ENCODE data around the gene YARS1.

YARS1 gene

GRCh38 chr1:32817159-32817814, at the start of gene YARS1, which contains the start of gene S100PBP:
Gene YARS1 (minus strand): TSS chr1:32817358. CDS start chr1:32817244, 114 bp downstream.
Gene S100PBP (plus strand): TSS chr1:32817653. CDS start chr1:32826100, 8,447 bp downstream.
- TF ChIP-seq CTCF (IDR thresholded peaks at IDR 0.05; ENCODE audit: low read depth, low read length): no peak
- TF ChIP-seq EZH2phosphoT487 (IDR thresholded peaks at IDR 0.05; ENCODE audit: low read depth): no peak
- Histone ChIP-seq H3K9ac (ENCODE audit: low read length) (peak within 1 kb of the TSS; percentile 99), H3K27ac (ENCODE audit: low read length) (peak within 1 kb of the TSS; percentile 95), H3K4me1 (ENCODE audit: low read length) (peaks cover 24% of the 10 kb centered on the region), H3K27me3 (ENCODE audit: low read depth, low read length) (no peaks in the 10 kb centered on the region), H2AFZ (ENCODE audit: low read depth, low read length) (no peak within 1 kb of the TSS), H4K20me1 (ENCODE audit: insufficient read depth, low read length) (peaks cover 25% of the 10 kb centered on the region), H3K79me2 (ENCODE audit: low read length) (peaks cover 97% of the 10 kb centered on the region), H3K4me2 (ENCODE audit: low read length) (peak within 1 kb of the TSS; percentile 98), H3K4me3 (ENCODE audit: low read length) (peak within 1 kb of the TSS; percentile 97), H3K36me3 (replicated peaks; ENCODE audit: low read depth, low read length) (peaks cover 14% of the 10 kb centered on the region), H3K9me3 (ENCODE audit: insufficient read depth, low read length) (no peaks in the 10 kb centered on the region)

- no peak for TF ChIP-seq EZH2phosphoT487 (IDR thresholded peaks at IDR 0.05; ENCODE audit: low read depth)
- no peak for TF ChIP-seq CTCF (IDR thresholded peaks at IDR 0.05; ENCODE audit: low read depth, low read length)
- H3K79me2 ChIP-seq (ENCODE audit: low read length): no peaks in the 10 kb centered on the region
- no peaks in the 10 kb centered on the region for H3K36me3 ChIP-seq (replicated peaks; ENCODE audit: low read depth, low read length)
- H3K9ac ChIP-seq (ENCODE audit: low read length): no peak overlapping the region
- H2AFZ ChIP-seq (ENCODE audit: low read depth, low read length): no peak overlapping the region
- H3K4me2 ChIP-seq (ENCODE audit: low read length): no peak overlapping the region
- H3K27ac ChIP-seq (ENCODE audit: low read length): no peak overlapping the region
- peaks cover 11% of the 10 kb centered on the region for H3K4me1 ChIP-seq (ENCODE audit: low read length)
- no peaks in the 10 kb centered on the region for H3K27me3 ChIP-seq (ENCODE audit: low read depth, low read length)
- no peak overlapping the region for H3K4me3 ChIP-seq (ENCODE audit: low read length)
- H4K20me1 ChIP-seq (ENCODE audit: insufficient read depth, low read length): no peaks in the 10 kb centered on the region
- no peaks in the 10 kb centered on the region for H3K9me3 ChIP-seq (ENCODE audit: insufficient read depth, low read length)
Observed at GRCh38 chr1:32865639-32866405, 48.7 kb upstream of the YARS1 start.

GRCh38 chr1:32864375-32865019, 47.3 kb upstream of the YARS1 start:
- TF ChIP-seq EZH2phosphoT487 (IDR thresholded peaks at IDR 0.05; ENCODE audit: low read depth): no peak
- no peak for TF ChIP-seq CTCF (IDR thresholded peaks at IDR 0.05; ENCODE audit: low read depth, low read length)
- Histone ChIP-seq H3K27ac (ENCODE audit: low read length) (peak overlapping the region; percentile 31; the same call in 1 of the 2 replicates), H4K20me1 (ENCODE audit: insufficient read depth, low read length) (no peaks in the 10 kb centered on the region), H3K36me3 (replicated peaks; ENCODE audit: low read depth, low read length) (no peaks in the 10 kb centered on the region), H3K9me3 (ENCODE audit: insufficient read depth, low read length) (no peaks in the 10 kb centered on the region), H3K4me3 (ENCODE audit: low read length) (no peak overlapping the region), H3K4me1 (ENCODE audit: low read length) (peaks cover 11% of the 10 kb centered on the region), H3K9ac (ENCODE audit: low read length) (no peak overlapping the region), H2AFZ (ENCODE audit: low read depth, low read length) (no peak overlapping the region), H3K79me2 (ENCODE audit: low read length) (no peaks in the 10 kb centered on the region), H3K4me2 (ENCODE audit: low read length) (no peak overlapping the region), H3K27me3 (ENCODE audit: low read depth, low read length) (no peaks in the 10 kb centered on the region)

GRCh38 chr1:32863881-32864245, 46.7 kb upstream of the YARS1 start:
- no peak overlapping the region for H2AFZ ChIP-seq (ENCODE audit: low read depth, low read length)
- no peaks in the 10 kb centered on the region for H3K27me3 ChIP-seq (ENCODE audit: low read depth, low read length)
- H3K9ac ChIP-seq (ENCODE audit: low read length): no peak overlapping the region
- peaks cover 11% of the 10 kb centered on the region for H3K4me1 ChIP-seq (ENCODE audit: low read length)
- no peaks in the 10 kb centered on the region for H3K79me2 ChIP-seq (ENCODE audit: low read length)
- TF ChIP-seq EZH2phosphoT487 (IDR thresholded peaks at IDR 0.05; ENCODE audit: low read depth): no peak
- no peak for TF ChIP-seq CTCF (IDR thresholded peaks at IDR 0.05; ENCODE audit: low read depth, low read length)
- H4K20me1 ChIP-seq (ENCODE audit: insufficient read depth, low read length): no peaks in the 10 kb centered on the region
- H3K36me3 ChIP-seq (replicated peaks; ENCODE audit: low read depth, low read length): no peaks in the 10 kb centered on the region
- H3K4me2 ChIP-seq (ENCODE audit: low read length): peak overlapping the region; percentile 15
- H3K4me3 ChIP-seq (ENCODE audit: low read length): no peak overlapping the region
- H3K9me3 ChIP-seq (ENCODE audit: insufficient read depth, low read length): no peaks in the 10 kb centered on the region
- H3K27ac ChIP-seq (ENCODE audit: low read length): peak overlapping the region; percentile 31; the same call in 1 of the 2 replicates

Data from OCI-LY3 (cell line).